Fibroblast of skin of right biceps (primary cell): ENCODE data around the gene CLCA1.

ENCODE experiments used
- DNase-seq: peaks from one replicate; pipeline ENCODE4 v3.0.0-alpha.2; 2013

Gene CLCA1

DNA sequence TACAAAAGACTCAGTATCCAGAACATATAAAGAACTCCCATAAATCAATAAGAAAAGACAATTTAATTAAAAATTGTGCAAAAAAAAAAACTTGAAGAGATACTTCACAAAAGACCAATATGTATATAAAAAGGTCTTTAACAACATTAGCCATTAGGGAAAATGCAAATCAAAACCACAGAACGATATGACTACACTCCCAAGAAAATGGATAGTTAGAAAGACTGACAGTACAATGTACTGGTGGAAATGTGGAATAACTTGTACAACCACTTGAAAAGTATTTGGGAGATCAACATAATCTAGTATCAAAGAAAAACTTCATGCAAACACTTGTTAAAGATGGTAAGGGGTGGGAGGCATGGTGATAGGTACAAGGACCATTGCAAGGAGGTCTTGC, 3.9 kb upstream of the CLCA1 start:
- no peak for DNase-seq

DNA sequence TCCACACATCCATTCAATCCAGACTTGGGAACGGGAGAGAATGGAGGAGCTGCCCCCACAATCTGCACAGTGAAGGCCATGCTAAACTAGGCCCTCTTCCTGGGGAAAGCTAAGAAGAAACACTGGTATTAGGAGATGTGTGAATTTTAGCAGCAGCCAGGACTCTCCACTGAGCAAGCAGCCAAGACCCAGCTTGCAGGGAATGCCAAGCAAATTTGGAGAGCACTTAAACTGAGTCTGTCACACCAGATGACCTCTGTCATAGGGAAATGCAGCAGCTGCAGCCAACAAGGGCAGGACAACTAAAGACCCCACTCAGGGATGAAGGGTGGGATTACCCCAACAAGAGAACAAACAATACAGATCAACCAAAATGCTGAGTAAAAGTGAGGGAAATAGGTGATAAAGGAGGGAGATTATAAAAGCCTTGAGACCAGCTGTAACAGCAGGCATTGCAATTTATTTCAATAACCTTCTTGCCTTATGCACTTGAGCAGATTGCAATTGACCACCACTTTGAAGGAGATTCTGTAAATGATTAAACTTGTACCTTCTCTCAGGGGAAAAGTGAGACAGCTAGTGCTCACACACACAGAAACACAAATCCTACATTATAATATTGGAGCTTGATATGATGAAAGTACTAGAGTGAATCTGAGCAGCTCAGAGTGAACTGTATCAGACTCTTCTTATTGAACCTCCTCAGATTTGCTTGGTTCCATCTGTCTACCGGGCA, 2.5 kb upstream of the CLCA1 start:
- no peak for DNase-seq

DNA sequence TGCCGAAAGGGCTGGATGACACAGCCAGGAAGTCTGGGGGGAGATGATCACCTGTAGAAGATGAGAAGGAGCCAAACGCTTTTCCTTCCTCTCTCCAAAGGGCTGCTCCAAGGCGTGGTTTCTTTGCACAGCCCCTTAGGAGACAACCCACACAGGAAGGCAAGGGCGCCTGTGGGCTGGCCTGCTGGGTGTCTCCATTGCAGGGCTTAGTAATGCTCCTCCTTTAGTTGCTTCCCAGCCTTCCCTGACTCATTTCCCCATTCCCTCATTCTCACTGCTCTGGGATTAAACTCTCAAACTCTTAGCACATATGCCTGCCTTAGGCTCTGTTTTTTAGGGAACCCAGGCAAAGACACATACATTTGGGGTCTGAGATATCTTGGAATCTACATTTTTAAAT, 1.7 kb upstream of the CLCA1 start:
- DNase-seq = peak; percentile 27

DNA sequence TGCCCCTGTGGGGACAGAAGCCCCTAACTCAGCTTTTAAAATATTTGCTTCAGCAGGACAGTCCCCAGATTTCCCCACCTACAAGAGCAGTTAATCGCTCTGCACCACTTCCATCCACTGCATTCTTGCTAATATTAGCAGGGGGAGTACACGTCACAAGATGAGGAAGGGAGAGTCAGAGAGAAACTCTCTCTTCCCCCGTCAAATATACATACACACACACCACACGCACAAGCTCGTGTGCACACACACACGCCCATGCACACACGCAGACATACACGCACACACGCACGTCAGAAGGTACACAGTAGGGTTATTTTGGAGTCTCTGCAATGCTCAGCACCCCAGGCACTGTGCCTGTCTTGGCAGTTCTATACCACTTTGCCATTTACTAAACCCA, 2.1 kb downstream of the CLCA1 start:
- DNase-seq = no peak

DNA sequence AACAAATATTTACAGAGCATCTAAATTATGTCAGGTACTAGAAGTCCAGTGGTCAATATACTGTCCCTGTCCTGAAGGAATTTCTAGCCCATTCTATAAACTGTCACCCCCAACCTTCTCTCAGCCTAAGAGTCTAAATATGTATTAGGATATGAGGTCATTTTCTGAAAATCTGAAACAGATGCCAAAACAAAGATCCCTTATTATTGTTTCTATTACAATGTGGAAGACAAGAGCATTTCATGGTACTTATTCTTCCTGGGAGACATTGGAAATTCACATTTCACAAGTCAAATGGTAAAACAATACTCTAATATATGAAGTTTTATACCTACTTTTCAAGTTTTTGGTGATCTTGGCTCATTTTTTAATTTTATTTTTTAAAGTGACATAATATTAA, 2.6 kb downstream of the CLCA1 start:
- DNase-seq = peak; percentile 39

DNA sequence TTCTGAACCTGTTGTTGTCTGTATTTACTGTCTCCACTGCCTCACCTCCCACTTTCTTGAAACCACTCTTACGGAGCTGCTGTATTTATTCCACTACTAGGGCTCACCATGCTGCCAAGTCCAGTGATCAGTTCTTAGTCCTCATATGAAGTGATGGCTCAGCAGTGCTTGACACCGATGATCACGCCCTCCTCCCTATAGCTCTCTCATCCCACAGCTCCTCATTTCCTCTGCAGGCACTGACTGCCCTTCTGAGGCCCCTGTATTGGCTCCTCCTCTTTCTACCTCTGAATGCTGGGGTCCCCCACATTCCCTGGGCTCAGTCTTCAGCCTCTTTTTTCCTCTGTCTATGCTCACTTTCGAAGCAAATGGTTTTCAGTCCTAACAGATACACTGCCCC, 3.4 kb downstream of the CLCA1 start:
- DNase-seq = no peak

DNA sequence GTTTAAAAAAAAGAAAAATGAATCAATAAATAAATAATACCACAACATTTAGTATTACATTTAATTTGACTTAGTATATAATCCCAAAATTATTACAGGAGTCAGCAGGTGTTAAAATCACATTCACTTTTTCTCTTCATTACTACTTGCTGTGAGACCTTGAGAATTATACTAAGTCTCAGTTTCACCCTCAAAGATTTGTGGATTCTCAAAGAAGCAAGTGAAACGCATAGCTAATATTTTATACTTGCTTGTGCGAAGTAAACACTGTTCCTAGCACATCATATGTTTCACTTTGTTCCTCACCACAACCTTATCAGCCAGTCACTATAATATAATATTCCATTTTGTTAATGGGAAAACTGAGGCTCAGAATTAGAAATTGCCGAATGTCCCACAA, 4.0 kb downstream of the CLCA1 start:
- no peak for DNase-seq

DNA sequence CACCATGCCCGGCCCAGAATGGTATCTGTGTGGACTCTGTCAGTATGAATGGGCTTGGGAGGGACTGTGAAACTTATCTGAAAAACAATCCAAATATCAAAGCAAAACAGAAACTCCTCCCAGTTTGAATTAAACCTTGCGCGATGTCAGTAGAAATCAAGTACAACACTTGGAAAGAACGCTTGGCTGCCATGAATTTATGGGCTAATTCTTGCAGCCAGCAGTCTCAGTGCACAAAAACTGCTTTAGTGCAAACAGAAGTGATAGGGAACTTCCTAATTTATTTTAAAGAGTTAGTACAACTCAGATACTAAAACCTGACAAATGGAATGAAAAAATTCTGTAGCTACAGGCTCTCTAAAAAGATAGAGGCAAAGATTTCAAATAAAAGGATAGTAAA, 8.5 kb downstream of the CLCA1 start:
- DNase-seq = no peak

DNA sequence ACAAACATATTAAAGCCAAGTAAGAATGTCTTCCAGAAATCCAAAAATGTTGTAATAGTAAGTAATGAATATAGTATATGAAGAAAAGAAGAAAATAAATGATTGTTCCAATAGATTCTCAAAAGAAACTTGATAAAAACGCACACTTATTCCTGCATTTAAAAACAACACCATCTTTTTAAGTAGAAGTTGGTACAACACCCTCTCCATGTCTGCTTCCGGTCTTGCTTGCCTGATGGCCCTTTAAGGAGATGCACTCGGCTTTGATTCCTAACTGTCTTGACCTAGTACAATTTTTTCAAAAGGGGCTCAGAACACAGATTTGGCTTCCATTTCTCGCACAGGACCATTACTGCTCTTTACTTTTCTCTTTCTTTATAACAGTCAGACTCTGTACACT, 9.0 kb downstream of the CLCA1 start:
- no peak for DNase-seq

DNA sequence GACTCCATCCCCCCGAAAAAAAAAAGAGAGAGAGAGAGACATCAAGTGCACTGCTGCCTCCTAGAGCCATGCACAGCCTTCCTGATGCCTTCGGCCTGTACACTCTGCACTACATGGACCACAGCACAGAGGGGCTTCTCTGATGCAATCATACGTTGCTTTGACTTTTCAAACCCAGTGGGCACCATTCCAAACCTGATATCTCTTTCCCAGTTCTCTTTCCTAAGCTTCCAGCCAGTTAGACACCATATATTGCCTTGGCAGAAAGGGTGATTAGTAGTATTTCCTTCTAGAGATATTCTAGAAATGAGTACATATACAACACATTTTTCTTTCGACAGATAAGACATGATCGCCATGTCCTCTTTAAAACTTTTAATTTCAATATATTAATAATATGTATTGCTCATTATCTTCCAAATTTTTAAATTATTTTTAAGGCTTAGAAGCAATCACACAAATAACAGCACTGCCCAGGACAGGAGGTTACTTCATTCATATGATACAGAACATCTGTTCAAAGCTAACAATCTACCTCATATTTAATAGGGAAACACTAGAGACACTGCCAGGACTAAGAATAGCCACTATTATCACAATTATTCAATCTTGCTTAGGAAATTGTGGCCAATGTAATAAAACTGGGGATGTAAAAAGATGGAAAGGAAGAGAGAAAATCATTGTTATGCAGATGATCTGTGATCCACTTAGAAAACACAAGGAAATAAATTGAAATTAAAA, 9.9 kb downstream of the CLCA1 start:
- no peak for DNase-seq

DNA sequence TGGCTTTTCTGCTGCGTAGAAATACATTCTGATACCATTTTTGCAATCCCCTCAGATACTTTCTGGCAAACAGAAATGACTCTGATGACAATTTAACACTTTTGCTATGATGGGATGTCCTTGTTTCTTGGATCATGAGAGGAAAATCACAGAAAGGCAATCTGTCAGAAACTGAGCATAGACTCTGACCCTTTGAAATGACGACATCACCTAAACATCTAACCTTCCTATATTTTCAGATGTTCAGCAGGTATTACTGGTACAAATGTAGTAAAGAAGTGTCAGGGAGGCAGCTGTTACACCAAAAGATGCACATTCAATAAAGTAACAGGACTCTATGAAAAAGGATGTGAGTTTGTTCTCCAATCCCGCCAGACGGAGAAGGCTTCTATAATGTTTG, 13.2 kb downstream of the CLCA1 start:
- DNase-seq = no peak

DNA sequence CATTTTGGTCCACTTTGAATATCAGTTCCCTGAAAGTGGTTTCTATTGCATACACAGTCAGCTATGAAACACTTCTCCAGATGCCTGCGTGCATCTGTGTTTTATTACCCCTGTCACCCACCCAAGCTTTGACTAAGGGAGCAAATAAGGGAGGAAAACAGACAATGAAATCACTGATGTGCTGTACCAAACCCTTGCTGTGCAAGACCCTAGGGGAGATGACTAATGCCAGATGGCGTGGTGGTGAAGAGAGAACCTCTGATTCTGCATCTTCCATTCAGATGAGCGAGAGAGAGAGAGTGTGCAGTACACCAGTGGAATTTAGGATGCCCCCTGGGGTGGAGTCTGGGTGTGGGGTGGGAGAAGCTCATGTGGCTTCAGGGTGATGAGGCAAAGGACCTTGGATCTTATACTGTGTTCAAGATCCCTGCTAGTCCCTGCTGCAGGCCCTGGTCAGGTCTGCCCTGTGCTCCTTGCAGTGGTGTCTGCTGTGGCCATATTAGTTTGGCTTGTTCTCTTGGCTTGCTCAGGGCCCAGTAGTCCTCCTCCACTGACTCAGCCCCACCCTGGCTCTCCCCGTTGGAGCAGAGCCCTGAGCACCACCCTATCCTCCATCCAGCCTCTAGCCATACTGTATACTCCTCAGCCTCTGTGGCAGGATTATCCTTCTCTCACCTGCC, 18.5 kb downstream of the CLCA1 start:
- DNase-seq = peak; percentile 95

DNA sequence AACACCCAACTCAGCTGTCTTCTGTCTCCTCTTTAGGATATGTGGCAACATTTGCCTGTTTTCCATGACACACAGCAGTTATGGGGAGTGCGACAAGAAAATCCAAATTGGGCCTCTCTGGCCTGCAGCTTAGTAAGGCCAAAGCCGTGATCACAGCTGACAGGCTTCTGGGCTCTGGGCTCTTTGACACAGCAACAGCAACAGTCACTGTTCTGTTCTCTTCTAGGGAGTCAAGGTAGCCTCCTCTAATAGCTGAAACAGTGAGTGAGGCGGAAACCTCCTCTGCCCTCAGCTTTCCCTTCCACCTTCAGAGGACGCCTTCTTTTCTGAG, 19.0 kb downstream of the CLCA1 start:
- DNase-seq = no peak

DNA sequence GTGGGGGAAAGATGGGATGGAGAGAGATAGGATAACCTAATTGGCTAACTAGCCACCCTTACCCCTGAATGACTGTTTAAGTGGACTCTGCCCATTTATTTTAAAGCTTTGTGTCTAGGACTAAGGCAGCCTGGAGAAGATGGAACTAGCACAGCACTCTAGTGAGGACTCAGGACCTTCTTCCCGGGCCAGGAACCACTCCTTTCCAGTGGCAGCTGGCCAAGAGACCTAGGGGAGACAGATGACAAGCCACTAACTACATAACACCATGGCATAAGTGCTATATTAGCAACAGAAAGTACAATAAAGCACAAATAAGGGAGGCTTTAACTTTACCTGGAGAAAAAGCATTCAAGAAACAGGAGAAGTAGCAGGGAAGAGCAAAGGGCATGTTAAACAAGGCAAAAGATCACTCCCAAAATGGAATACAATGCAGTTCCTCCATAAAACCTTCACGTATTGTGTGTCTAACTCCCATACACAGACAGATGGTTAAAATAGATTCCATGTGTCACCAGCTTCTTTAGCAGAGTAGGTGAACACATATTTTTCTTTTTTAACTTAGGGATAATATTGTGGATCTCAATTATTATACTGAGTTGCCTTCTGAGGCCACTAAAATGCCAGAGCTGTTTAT, 20.6 kb downstream of the CLCA1 start:
- no peak for DNase-seq

DNA sequence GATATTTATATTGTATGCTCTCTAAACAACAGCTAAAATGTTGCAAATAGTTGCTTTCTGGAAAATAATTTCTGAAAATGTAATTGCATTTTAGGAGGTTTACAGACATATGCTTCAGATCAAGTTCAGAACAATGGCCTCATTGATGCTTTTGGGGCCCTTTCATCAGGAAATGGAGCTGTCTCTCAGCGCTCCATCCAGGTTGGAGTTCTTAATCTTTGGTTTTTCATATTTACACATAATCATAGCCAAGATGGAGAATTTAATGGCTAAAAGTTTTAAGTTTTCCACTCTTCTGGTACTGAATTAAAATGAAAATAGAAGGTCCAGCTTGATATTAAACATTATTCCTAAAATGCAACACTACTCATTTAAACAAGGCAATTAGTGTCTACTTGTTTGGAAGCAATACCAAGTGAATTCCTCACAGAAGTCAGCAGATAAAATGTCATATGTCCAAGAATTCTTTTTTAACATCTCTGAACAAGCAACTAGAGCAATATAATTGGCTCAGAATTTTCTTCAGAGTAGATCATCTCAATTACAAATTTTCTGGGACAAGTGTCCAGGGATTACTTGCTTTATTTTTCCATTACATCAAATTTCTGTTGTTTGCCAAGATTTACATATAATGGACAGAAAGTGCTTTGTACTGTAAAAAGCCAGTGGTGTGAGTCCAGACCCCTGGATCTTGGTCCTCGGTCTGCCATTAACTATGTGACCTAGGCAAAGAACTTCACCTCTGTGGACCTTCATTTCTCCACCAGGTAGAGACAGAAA, 22.6 kb downstream of the CLCA1 start:
- DNase-seq = no peak

DNA sequence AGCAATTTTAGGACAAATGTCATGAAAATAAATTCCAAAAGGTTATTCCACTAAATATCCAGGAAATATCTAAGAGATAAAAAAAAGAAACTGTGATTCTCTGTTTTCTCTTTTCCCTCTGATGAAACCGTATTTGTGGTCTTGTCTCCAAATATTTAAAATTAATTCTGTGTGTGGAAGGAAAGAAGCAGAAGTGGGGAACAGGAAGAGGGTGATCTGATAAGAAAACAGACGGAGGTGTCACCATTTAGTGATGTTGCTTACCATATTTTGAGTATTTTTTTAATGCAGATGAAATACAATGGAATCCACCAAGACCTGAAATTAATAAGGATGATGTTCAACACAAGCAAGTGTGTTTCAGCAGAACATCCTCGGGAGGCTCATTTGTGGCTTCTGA, 29.6 kb downstream of the CLCA1 start:
- no peak for DNase-seq

DNA sequence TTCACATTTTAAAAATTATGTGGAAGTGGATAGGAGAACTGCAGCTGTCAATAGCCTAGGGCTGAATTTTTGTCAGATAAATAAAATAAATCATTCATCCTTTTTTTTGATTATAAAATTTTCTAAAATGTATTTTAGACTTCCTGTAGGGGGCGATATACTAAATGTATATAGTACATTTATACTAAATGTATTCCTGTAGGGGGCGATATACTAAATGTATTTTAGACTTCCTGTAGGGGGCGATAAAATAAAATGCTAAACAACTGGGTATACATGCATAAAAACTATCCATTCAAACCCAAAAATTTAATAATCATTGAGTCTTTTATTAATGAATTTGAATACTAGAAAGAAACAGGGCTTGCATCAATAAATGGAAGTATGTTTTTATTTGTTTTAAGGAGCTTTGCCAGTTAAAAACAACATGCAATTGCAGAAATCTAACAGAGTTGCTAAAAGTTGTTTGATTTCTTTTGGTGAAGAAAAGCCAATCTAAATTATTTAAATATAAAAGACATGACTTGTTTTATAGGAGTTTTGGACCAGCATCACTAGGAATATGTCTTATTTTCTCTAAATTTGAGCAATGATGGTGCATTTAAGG, 31.4 kb downstream of the CLCA1 start:
- peak; percentile 29 for DNase-seq

DNA sequence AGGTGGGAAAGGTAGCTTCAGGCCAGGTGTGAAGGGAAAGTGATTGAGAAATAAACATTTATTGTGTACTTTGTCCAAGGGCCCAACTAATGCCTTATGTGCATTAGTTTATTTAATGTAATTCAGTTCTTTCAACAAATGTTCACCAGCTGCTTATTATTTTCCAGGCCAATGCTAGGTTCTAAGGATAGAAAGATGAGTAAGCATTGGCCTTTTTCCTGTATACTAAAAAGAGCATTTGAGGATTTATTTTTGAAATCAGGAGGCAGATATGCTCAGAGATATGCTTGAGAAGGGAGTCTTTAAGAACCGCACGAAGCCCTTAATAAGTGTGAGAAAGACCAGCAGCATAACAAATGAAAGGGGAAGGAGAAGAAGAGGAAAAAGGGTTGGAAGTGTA, 32.0 kb downstream of the CLCA1 start:
- no peak for DNase-seq

DNA sequence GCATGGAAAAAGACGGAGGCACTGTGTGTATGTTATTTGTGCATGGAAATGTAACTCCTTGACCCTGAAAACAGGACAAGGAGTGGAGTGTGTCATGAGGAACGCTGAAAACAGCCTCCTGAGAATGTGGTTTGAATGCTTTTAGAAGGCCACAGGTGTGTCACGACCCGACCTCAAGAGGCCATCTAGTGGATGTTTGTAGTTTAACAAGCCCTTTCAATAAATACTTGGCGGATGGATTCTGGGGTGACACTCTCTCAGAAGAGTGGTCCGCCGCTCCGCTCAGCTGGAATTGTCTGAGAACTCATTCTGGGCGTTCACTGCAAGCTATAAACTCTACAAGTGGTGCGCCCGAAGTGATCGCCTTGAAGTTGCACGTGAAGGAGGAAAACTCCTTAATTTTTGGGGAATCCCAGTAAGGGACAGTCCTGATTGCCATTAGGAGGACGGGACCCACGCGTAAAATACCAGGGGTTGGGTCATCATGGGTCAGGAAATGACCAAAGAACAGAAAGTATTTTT, 33.5 kb downstream of the CLCA1 start:
- peak; percentile 18 for DNase-seq

DNA sequence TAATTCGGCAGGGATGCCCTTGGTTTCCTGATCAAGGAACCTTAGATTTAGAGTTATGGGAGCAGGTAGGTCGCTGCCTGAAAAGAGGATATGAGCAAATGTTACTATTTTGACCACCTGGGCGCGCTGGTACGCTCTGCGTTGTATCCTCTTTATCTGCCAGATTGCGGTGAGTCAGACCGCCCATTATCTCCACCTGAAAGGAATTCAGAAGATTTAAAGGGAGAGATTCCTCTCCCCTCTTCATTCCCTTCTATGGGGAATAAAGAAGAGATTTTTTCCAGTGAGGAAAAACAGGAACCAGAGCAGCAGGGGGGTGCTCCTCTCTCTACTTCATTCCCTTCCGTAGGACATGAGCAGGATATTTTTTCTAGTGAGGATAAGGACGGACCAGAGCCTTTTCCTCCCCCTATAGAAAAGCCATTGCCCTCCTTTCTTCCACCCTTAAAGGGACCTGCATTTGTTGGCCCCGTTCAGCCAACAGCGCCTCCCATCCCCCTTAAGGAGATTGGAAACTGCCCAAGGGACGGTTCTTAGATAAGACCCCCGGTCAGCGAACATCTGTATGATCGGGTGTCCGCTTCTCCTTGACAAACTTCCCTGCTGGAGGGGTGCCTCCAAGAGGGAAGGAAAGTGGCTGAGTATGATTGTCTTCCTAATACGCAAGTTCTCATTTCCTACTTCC, 34.1 kb downstream of the CLCA1 start:
- peak; percentile 19 for DNase-seq

DNA sequence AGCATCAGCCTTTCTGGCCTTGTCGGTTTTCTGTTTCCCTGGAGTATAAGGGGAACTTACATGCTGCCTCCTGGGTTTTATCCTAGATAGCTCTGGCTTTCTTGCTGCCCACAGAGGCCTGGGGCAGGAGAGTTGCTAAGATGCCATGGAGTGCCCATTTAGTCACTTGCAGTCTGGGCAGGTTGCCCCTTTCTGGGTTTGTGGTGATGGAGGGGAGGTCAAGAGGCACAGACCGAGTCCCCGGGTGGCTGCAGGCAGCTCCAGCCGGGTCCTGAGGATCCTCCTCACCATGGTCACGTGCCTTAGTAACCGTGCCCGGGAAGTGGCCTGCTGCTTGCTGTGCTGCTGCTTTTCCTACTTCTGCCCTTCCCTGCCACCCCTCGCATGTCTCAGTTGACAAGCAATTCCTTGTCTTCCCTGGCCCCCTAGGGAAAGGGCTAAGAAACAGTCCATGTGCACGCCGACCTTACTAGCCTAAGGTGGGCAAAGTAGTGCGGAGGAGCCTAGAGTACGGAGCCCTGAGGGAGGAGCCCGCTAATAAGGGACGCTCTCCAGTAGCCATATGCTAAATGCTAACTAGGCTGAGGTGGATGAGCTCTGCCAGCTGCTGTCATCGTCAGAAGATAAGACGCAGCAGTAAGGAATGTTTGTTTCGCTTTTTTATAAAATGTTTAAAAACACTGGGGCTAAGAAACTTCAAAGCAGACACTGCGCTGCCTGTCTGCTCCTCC, 34.8 kb downstream of the CLCA1 start:
- DNase-seq = peak; percentile 9
